NCI-H2107 treated with DMSO at 0.1 percent for 48 hours (cell line): ENCODE measurements around the gene SNPH.

ENCODE experiments used
- DNase-seq: peaks from one replicate; lab custom pipeline; 2025; ENCODE audit not compliant: unreplicated experiment; lab: John Stamatoyannopoulos, UW

The SNPH gene

GRCh38 chr20:1286267-1287024 lies 20.4 kb downstream of the SNPH start:
- no peak for DNase-seq

- DNase-seq = no peak
Observed at GRCh38 chr20:1287306-1287705, 21.2 kb downstream of the SNPH start.

- no peak for DNase-seq
Observed at GRCh38 chr20:1287787-1288569, 21.9 kb downstream of the SNPH start.

- DNase-seq = no peak
Observed at GRCh38 chr20:1291191-1291741, 25.2 kb downstream of the SNPH start.

GRCh38 chr20:1292620-1293019 lies 26.5 kb downstream of the SNPH start:
- DNase-seq = no peak

GRCh38 chr20:1293641-1294379 lies 27.7 kb downstream of the SNPH start:
- DNase-seq = no peak

GRCh38 chr20:1294497-1294896 lies 28.4 kb downstream of the SNPH start:
- no peak for DNase-seq

GRCh38 chr20:1295276-1295930 lies 29.3 kb downstream of the SNPH start:
- DNase-seq = no peak

- DNase-seq = no peak
Observed at GRCh38 chr20:1296117-1296610, 30.1 kb downstream of the SNPH start.

GRCh38 chr20:1296922-1297321 lies 30.8 kb downstream of the SNPH start:
- DNase-seq = no peak

GRCh38 chr20:1297486-1297885 lies 31.4 kb downstream of the SNPH start:
- DNase-seq = no peak

GRCh38 chr20:1298166-1298565 lies 32.1 kb downstream of the SNPH start:
- DNase-seq = no peak

GRCh38 chr20:1298888-1299511 lies 32.9 kb downstream of the SNPH start:
- DNase-seq = no peak

GRCh38 chr20:1299522-1299921 lies 33.4 kb downstream of the SNPH start:
- DNase-seq = no peak

GRCh38 chr20:1300083-1300840 lies 34.2 kb downstream of the SNPH start:
- DNase-seq = no peak

- no peak for DNase-seq
Observed at GRCh38 chr20:1301031-1301529, 35.0 kb downstream of the SNPH start.

GRCh38 chr20:1302685-1303541 lies 36.8 kb downstream of the SNPH start:
- DNase-seq = peak; percentile 27

GRCh38 chr20:1304710-1305515 lies 38.8 kb downstream of the SNPH start:
- DNase-seq = no peak
